ENCODE results near the gene NPNT. TPM values are rescaled to one million over a fixed set of nuclear protein-coding genes. Genes with fewer than 3 reads are reported as not detected.

Gene NPNT
- total RNA-seq, 1 donor from 2014 or later = 3.1 TPM

- Histone ChIP-seq H3K79me2 (ENCODE audit: insufficient read depth, low read length) (no peaks in the 10 kb centered on the region), H4K20me1 (ENCODE audit: insufficient read depth, low read length) (no peaks in the 10 kb centered on the region), H3K4me2 (ENCODE audit: low read length) (no peak overlapping the region), H3K36me3 (ENCODE audit: insufficient read depth, low read length) (no peaks in the 10 kb centered on the region), H3K4me3 (ENCODE audit: insufficient read depth, low read depth, low read length) (no peak overlapping the region), H3K9ac (ENCODE audit: low read length) (no peak overlapping the region), H3K27me3 (ENCODE audit: insufficient read depth, low read length) (peaks cover 22% of the 10 kb centered on the region), H3K4me1 (ENCODE audit: insufficient read depth, low read length) (no peaks in the 10 kb centered on the region), H3K27ac (ENCODE audit: low read depth, low read length) (no peak overlapping the region), H2AFZ (ENCODE audit: low read depth, low read length) (no peak overlapping the region), H3K9me3 (ENCODE audit: insufficient read depth, low read depth, low read length) (no peaks in the 10 kb centered on the region)
- FAIRE-seq (no peak), DNase-seq (ENCODE audit: low read depth) (no peak)
- H3K27ac Mint-ChIP-seq (ENCODE audit: unreplicated experiment) = no peak overlapping the region
- no peaks in the 10 kb centered on the region for H3K9me3 Mint-ChIP-seq (ENCODE audit: unreplicated experiment)
- no peaks in the 10 kb centered on the region for H3K4me1 Mint-ChIP-seq (ENCODE audit: low read depth, unreplicated experiment)
- H3K27me3 Mint-ChIP-seq (ENCODE audit: low read depth, unreplicated experiment) = peaks cover 29% of the 10 kb centered on the region
- H3K4me3 Mint-ChIP-seq (ENCODE audit: unreplicated experiment) = no peak overlapping the region
- TF ChIP-seq, protein P1, sequence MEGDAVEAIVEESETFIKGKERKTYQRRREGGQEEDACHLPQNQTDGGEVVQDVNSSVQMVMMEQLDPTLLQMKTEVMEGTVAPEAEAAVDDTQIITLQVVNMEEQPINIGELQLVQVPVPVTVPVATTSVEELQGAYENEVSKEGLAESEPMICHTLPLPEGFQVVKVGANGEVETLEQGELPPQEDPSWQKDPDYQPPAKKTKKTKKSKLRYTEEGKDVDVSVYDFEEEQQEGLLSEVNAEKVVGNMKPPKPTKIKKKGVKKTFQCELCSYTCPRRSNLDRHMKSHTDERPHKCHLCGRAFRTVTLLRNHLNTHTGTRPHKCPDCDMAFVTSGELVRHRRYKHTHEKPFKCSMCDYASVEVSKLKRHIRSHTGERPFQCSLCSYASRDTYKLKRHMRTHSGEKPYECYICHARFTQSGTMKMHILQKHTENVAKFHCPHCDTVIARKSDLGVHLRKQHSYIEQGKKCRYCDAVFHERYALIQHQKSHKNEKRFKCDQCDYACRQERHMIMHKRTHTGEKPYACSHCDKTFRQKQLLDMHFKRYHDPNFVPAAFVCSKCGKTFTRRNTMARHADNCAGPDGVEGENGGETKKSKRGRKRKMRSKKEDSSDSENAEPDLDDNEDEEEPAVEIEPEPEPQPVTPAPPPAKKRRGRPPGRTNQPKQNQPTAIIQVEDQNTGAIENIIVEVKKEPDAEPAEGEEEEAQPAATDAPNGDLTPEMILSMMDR (IDR thresholded peaks at IDR 0.05; ENCODE audit: insufficient read depth, low read depth, low read length) = no peak
- no peak for TF ChIP-seq EZH2 (IDR thresholded peaks at IDR 0.05; ENCODE audit: insufficient read depth, low read length)
- H3K36me3 Mint-ChIP-seq (ENCODE audit: low read depth, unreplicated experiment) = no peaks in the 10 kb centered on the region
These were observed 7.4 kb downstream of the NPNT start for GRCh38 chr4:105902550-105903262.

GRCh38 chr4:105909787-105910281, 14.6 kb downstream of the NPNT start:
- Histone ChIP-seq H3K4me2 (ENCODE audit: low read length) (no peak overlapping the region), H3K4me3 (ENCODE audit: insufficient read depth, low read depth, low read length) (no peak overlapping the region), H3K27ac (ENCODE audit: low read depth, low read length) (no peak overlapping the region), H3K79me2 (ENCODE audit: insufficient read depth, low read length) (no peaks in the 10 kb centered on the region), H3K9ac (ENCODE audit: low read length) (no peak overlapping the region), H2AFZ (ENCODE audit: low read depth, low read length) (no peak overlapping the region), H3K36me3 (ENCODE audit: insufficient read depth, low read length) (no peaks in the 10 kb centered on the region), H4K20me1 (ENCODE audit: insufficient read depth, low read length) (no peaks in the 10 kb centered on the region), H3K27me3 (ENCODE audit: insufficient read depth, low read length) (no peaks in the 10 kb centered on the region), H3K4me1 (ENCODE audit: insufficient read depth, low read length) (no peaks in the 10 kb centered on the region), H3K9me3 (ENCODE audit: insufficient read depth, low read depth, low read length) (no peaks in the 10 kb centered on the region)
- H3K4me3 Mint-ChIP-seq (ENCODE audit: unreplicated experiment) = no peak overlapping the region
- H3K4me1 Mint-ChIP-seq (ENCODE audit: low read depth, unreplicated experiment) = no peaks in the 10 kb centered on the region
- FAIRE-seq (no peak), DNase-seq (ENCODE audit: low read depth) (no peak)
- H3K27ac Mint-ChIP-seq (ENCODE audit: unreplicated experiment) = no peak overlapping the region
- H3K27me3 Mint-ChIP-seq (ENCODE audit: low read depth, unreplicated experiment) = no peaks in the 10 kb centered on the region
- H3K36me3 Mint-ChIP-seq (ENCODE audit: low read depth, unreplicated experiment) = no peaks in the 10 kb centered on the region
- no peaks in the 10 kb centered on the region for H3K9me3 Mint-ChIP-seq (ENCODE audit: unreplicated experiment)
- TF ChIP-seq EZH2 (IDR thresholded peaks at IDR 0.05; ENCODE audit: insufficient read depth, low read length) = no peak
- TF ChIP-seq, protein P1 (IDR thresholded peaks at IDR 0.05; ENCODE audit: insufficient read depth, low read depth, low read length) = no peak

GRCh38 chr4:105911426-105911825, 16.2 kb downstream of the NPNT start:
- DNase-seq (ENCODE audit: low read depth) (no peak), FAIRE-seq (no peak)
- no peak overlapping the region for H3K27ac Mint-ChIP-seq (ENCODE audit: unreplicated experiment)
- Histone ChIP-seq H3K79me2 (ENCODE audit: insufficient read depth, low read length) (no peaks in the 10 kb centered on the region), H3K27ac (ENCODE audit: low read depth, low read length) (no peak overlapping the region), H3K9ac (ENCODE audit: low read length) (no peak overlapping the region), H3K9me3 (ENCODE audit: insufficient read depth, low read depth, low read length) (no peaks in the 10 kb centered on the region), H3K4me1 (ENCODE audit: insufficient read depth, low read length) (no peaks in the 10 kb centered on the region), H3K4me3 (ENCODE audit: insufficient read depth, low read depth, low read length) (no peak overlapping the region), H4K20me1 (ENCODE audit: insufficient read depth, low read length) (no peaks in the 10 kb centered on the region), H3K36me3 (ENCODE audit: insufficient read depth, low read length) (no peaks in the 10 kb centered on the region), H3K4me2 (ENCODE audit: low read length) (no peak overlapping the region), H2AFZ (ENCODE audit: low read depth, low read length) (no peak overlapping the region), H3K27me3 (ENCODE audit: insufficient read depth, low read length) (no peaks in the 10 kb centered on the region)
- peaks cover 3% of the 10 kb centered on the region for H3K27me3 Mint-ChIP-seq (ENCODE audit: low read depth, unreplicated experiment)
- no peak for TF ChIP-seq EZH2 (IDR thresholded peaks at IDR 0.05; ENCODE audit: insufficient read depth, low read length)
- TF ChIP-seq, protein P1 (IDR thresholded peaks at IDR 0.05; ENCODE audit: insufficient read depth, low read depth, low read length) = no peak
- no peaks in the 10 kb centered on the region for H3K36me3 Mint-ChIP-seq (ENCODE audit: low read depth, unreplicated experiment)
- no peak overlapping the region for H3K4me3 Mint-ChIP-seq (ENCODE audit: unreplicated experiment)
- H3K9me3 Mint-ChIP-seq (ENCODE audit: unreplicated experiment) = no peaks in the 10 kb centered on the region
- no peaks in the 10 kb centered on the region for H3K4me1 Mint-ChIP-seq (ENCODE audit: low read depth, unreplicated experiment)
